WTC11 (cell line): Measurements from ENCODE around the gene PINK1. TPM values are rescaled to one million over a fixed set of nuclear protein-coding genes. Genes with fewer than 3 reads are reported as not detected.

Experiments used
- ATAC-seq: fragments of 200-7000 bp; cut with Tn5 transposase; 2 replicates; pipeline ENCODE4 v1.10.0; 2021; ENCODE audit warnings: mild to moderate bottlenecking, moderate library complexity
- CTCF ChIA-PET: fragments of 300-600 bp; sonication (Branson Sonifier 250); formaldehyde crosslinking; loops from one replicate; lab custom pipeline; 2021; ENCODE audit warnings: antibody characterized with exemption; lab: Charles Lee
- POLR2A ChIA-PET: fragments of 350-600 bp; sonication (Branson Sonifier 250); formaldehyde crosslinking; loops from one replicate; lab custom pipeline; 2021; ENCODE audit warnings: antibody characterized with exemption; lab: Charles Lee
- DNase-seq: peaks from one replicate; pipeline ENCODE4 v3.0.0; 2021; ENCODE audit warnings: low spot score
- H3K27ac Mint-ChIP-seq: 2 replicates; pipeline ENCODE4 v1.8.0; 2021; ENCODE audit warnings: mixed read lengths
- H3K27me3 Mint-ChIP-seq: 2 replicates; pipeline ENCODE4 v1.8.0; 2021; ENCODE audit warnings: low read depth, mild to moderate bottlenecking, moderate library complexity, mixed read lengths
- H3K36me3 Mint-ChIP-seq: 2 replicates; pipeline ENCODE4 v1.8.0; 2021; ENCODE audit warnings: mixed read lengths
- H3K4me1 Mint-ChIP-seq: 2 replicates; pipeline ENCODE4 v1.8.0; 2022; ENCODE audit warnings: mixed read lengths
- H3K4me3 Mint-ChIP-seq: 2 replicates; pipeline ENCODE4 v1.8.0; 2021; ENCODE audit warnings: mild to moderate bottlenecking, moderate library complexity, mixed read lengths
- H3K9me3 Mint-ChIP-seq: 2 replicates; pipeline ENCODE4 v1.8.0; 2021; ENCODE audit warnings: mixed read lengths
- ATF1 ChIP-seq: sonication (generic); formaldehyde crosslinking; IDR thresholded peaks from 2 replicates; pipeline ENCODE4 v1.8.1; 2023; ENCODE audit warnings: mild to moderate bottlenecking, moderate library complexity, missing genetic modification reagents
- E2F1 ChIP-seq: sonication (generic); formaldehyde crosslinking; IDR thresholded peaks from 2 replicates; pipeline ENCODE4 v1.8.0; 2022; ENCODE audit warnings: mild to moderate bottlenecking, missing genetic modification reagents
- ELF4 ChIP-seq: sonication (generic); formaldehyde crosslinking; IDR thresholded peaks from 2 replicates; pipeline ENCODE4 v1.8.1; 2022; ENCODE audit warnings: low read depth, mild to moderate bottlenecking, moderate library complexity, missing genetic modification reagents
- FOXK1 ChIP-seq: sonication (generic); formaldehyde crosslinking; IDR thresholded peaks from 2 replicates; pipeline ENCODE4 v1.8.0; 2022; ENCODE audit warnings: mild to moderate bottlenecking, moderate library complexity, missing genetic modification reagents
- KAT7 ChIP-seq: sonication (generic); formaldehyde crosslinking; IDR thresholded peaks from 2 replicates; pipeline ENCODE4 v1.8.1; 2023; ENCODE audit warnings: missing genetic modification reagents, mild to moderate bottlenecking, borderline replicate concordance
- NR2C2 ChIP-seq: sonication (generic); formaldehyde crosslinking; IDR thresholded peaks from 2 replicates; pipeline ENCODE4 v1.8.0; 2022; ENCODE audit warnings: mild to moderate bottlenecking, missing genetic modification reagents
- PRDM15 ChIP-seq: sonication (generic); formaldehyde crosslinking; IDR thresholded peaks from 2 replicates; pipeline ENCODE4 v1.8.0; 2022; ENCODE audit warnings: missing genetic modification reagents
- SP1 ChIP-seq: sonication (generic); formaldehyde crosslinking; conservative IDR thresholded peaks from 2 replicates; pipeline ENCODE4 v1.8.1; 2022; ENCODE audit warnings: missing genetic modification reagents
- USF1 ChIP-seq: sonication (generic); formaldehyde crosslinking; IDR thresholded peaks from 2 replicates; pipeline ENCODE4 v1.8.0; 2022; ENCODE audit warnings: mild to moderate bottlenecking, missing genetic modification reagents
- USF2 ChIP-seq: sonication (generic); formaldehyde crosslinking; IDR thresholded peaks from 2 replicates; pipeline ENCODE4 v1.8.1; 2023; ENCODE audit warnings: mild to moderate bottlenecking, missing genetic modification reagents, moderate library complexity
- ZBTB21 ChIP-seq: sonication (generic); formaldehyde crosslinking; IDR thresholded peaks from 2 replicates; pipeline ENCODE4 v1.8.1; 2023; ENCODE audit warnings: mild to moderate bottlenecking, missing genetic modification reagents, borderline replicate concordance
- ZMAT4 ChIP-seq: fragments of 250-450 bp; sonication (Bioruptor Pico); IDR thresholded peaks from 2 replicates; pipeline ENCODE4 v1.9.0; 2021; ENCODE audit warnings: mild to moderate bottlenecking
- ZNF416 ChIP-seq: fragments of 250-450 bp; sonication (Bioruptor Pico); IDR thresholded peaks from 2 replicates; pipeline ENCODE4 v1.9.0; 2021; ENCODE audit warnings: mild to moderate bottlenecking, inconsistent platforms
- ZNF425 ChIP-seq: fragments of 250-450 bp; sonication (Bioruptor Pico); conservative IDR thresholded peaks from 2 replicates; pipeline ENCODE4 v1.9.0; 2021; ENCODE audit warnings: mild to moderate bottlenecking
- total RNA-seq: library from RNA; stranded (reverse); gene quantifications from 3 replicates; pipeline ENCODE4 v1.2.3, GENCODE V29; 2021
- TF ChIP-seq, protein P1 (sequence below): sonication (generic); formaldehyde crosslinking; IDR thresholded peaks from 2 replicates; pipeline ENCODE4 v1.8.1; 2023; ENCODE audit warnings: mild to moderate bottlenecking, missing genetic modification reagents

PINK1 gene
- total RNA-seq, 1 experiment from 2014 or later: 47.7 TPM

DNA sequence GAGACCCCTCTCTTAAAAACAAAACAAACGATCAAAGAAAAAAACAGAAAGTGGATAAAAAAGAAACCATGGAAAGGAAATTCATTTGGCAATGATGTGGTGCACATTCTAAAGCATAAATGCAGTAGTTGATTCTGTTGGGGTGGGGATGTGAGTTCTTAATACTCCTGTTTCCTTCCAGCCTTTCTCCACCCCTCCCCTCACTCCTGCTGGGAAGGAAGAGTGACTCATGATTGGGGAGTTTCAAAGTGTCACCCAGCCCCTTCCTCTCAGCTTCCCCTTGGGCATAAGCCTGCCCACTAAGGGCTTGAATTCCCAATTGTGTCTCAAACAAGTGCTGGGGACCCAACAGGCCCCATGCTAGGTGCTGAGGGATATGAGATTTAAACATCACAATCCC, 6.7 kb upstream of the PINK1 start:
- Mint-ChIP-seq H3K27ac (peak overlapping the region; percentile 83), H3K36me3 (peaks cover 35% of the 10 kb centered on the region), H3K27me3 (peaks cover 9% of the 10 kb centered on the region), H3K4me3 (no peak overlapping the region), H3K9me3 (peaks cover 38% of the 10 kb centered on the region), H3K4me1 (peaks cover 41% of the 10 kb centered on the region)
- TF ChIP-seq E2F1 (CRISPR knock-in tag) (no peak), FOXK1 (CRISPR knock-in tag) (no peak), ZBTB21 (CRISPR knock-in tag) (no peak), SP1 (CRISPR knock-in tag) (no peak), ATF1 (CRISPR knock-in tag) (no peak), NR2C2 (CRISPR knock-in tag) (no peak), ELF4 (CRISPR knock-in tag) (no peak)
- TF ChIP-seq, protein P1, sequence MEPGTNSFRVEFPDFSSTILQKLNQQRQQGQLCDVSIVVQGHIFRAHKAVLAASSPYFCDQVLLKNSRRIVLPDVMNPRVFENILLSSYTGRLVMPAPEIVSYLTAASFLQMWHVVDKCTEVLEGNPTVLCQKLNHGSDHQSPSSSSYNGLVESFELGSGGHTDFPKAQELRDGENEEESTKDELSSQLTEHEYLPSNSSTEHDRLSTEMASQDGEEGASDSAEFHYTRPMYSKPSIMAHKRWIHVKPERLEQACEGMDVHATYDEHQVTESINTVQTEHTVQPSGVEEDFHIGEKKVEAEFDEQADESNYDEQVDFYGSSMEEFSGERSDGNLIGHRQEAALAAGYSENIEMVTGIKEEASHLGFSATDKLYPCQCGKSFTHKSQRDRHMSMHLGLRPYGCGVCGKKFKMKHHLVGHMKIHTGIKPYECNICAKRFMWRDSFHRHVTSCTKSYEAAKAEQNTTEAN: no peak
- DNase-seq (no peak), ATAC-seq (no peak)
- ChIA-PET CTCF (interaction anchor here (1.3 to 2.9 kb wide), 2 partner anchors 51 to 196 kb away, joined by 3 to 13 read pairs; no protein-coding TSS in a partner anchor), POLR2A (no interaction called here)

- ChIA-PET POLR2A (interaction anchor here (0.6 kb wide), 1 partner anchor 793 kb away, joined by 3 read pairs; no protein-coding TSS in a partner anchor), CTCF (interaction anchor here (1.8 kb wide), 1 partner anchor 55 kb away, joined by 6 read pairs; no protein-coding TSS in a partner anchor)
- TF ChIP-seq PRDM15 (CRISPR knock-in tag): no peak
- TF ChIP-seq USF2 (CRISPR knock-in tag): no peak
- no peak for TF ChIP-seq ZNF416
- TF ChIP-seq ATF1 (CRISPR knock-in tag): no peak
- TF ChIP-seq ZMAT4: no peak
- peaks cover 15% of the 10 kb centered on the region for H3K27me3 Mint-ChIP-seq
- H3K27ac Mint-ChIP-seq: no peak overlapping the region
- ATAC-seq (no peak), DNase-seq (no peak)
- H3K36me3 Mint-ChIP-seq: peaks cover 32% of the 10 kb centered on the region
- H3K4me1 Mint-ChIP-seq: peaks cover 34% of the 10 kb centered on the region
- no peak overlapping the region for H3K4me3 Mint-ChIP-seq
- H3K9me3 Mint-ChIP-seq: peaks cover 33% of the 10 kb centered on the region
Measured at GRCh38 chr1:20630729-20631128, 2.5 kb upstream of the PINK1 start.

DNA sequence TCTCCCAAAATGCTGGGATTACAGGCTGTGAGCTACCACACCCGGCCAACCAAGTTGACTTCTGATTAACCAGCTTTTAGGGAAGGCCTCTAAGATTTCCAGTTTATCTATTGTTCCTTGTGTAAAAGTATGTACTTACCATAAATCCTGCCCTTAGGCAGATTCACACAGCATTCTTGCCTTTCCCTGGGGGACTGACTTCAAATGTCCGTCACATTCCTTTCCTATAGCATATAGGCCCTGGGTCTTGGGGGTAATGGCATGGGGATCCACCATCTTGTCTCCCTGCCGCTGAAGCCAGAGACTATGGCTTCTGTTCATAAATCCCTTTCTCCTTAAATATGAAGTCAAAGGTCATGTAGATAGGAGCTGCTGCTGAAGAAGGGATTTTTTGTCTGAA, 872 bp upstream of the PINK1 start:
- Mint-ChIP-seq H3K4me3 (peak overlapping the region; percentile 47; the same call in 1 of the 2 replicates), H3K36me3 (peaks cover 24% of the 10 kb centered on the region), H3K27me3 (peaks cover 15% of the 10 kb centered on the region), H3K27ac (no peak overlapping the region), H3K4me1 (peaks cover 20% of the 10 kb centered on the region), H3K9me3 (peaks cover 22% of the 10 kb centered on the region)
- POLR2A ChIA-PET: no interaction called here
- CTCF ChIA-PET: interaction anchor here (0.6 to 3.3 kb wide), 17 partner anchors 8 to 139 kb away, joined by 3 to 153 read pairs (median 5); partner anchors contain the start of genes CDA and DDOST
- DNase-seq (no peak), ATAC-seq (no peak)
- TF ChIP-seq USF1 (CRISPR knock-in tag): no peak
- TF ChIP-seq ZNF425 (CRISPR knock-in tag): no peak
- TF ChIP-seq KAT7 (CRISPR knock-in tag): no peak
